Measurements from ENCODE around the gene FAM200C.

Gene FAM200C

GRCh38 chr5:160367885-160368284 lies 32.0 kb downstream of the FAM200C start:
- DNase-seq (ENCODE audit: low spot score) (no peak), FAIRE-seq (no peak)

DNA sequence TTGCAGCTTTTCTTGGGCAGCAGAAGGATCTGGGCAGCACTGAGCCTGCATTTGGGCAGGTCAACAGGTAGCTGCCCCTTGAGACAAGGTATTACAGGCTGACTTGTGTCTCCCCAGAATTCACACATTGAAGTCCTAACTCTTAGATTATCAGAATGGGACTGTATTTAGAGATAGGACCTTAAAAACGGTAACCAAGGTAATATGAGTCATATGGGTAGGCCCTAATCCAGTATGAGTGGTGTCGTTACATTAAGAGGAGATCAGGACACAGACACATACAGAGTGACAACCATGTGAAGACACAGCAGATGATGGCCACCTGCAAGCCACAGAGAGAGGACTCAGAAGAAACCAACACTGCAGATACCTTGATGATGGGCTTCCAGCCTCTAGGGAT lies 32.6 kb downstream of the FAM200C start:
- DNase-seq (ENCODE audit: low spot score) (no peak), FAIRE-seq (no peak)

DNA sequence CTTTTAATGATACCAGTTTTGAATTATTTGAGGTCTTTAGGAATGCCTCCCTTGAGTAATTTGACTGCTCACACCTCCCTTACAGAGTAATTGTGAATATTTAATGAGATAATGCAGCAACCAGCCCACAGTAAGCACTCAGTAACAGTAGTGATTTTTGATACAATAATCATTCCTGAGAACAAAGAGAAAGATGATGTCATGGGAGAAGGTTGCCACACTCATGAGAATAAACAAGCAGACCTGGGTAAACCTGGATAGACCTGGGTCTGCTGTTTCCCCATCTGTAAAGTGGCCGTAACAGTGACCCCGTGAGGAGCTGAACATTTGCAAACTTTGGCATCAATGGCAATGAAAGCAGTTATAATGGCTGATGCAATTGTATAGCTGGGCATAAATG lies 33.6 kb downstream of the FAM200C start:
- DNase-seq (ENCODE audit: low spot score) (no peak), FAIRE-seq (no peak)

- DNase-seq (ENCODE audit: low spot score) (no peak), FAIRE-seq (no peak)
Observed at GRCh38 chr5:160363660-160364395, 36.0 kb downstream of the FAM200C start.

- DNase-seq (ENCODE audit: low spot score): no peak
- FAIRE-seq: no peak
Observed at GRCh38 chr5:160363211-160363610, 36.6 kb downstream of the FAM200C start.

- DNase-seq (ENCODE audit: low spot score): no peak
- no peak for FAIRE-seq
Observed at GRCh38 chr5:160361624-160362228, 38.1 kb downstream of the FAM200C start.

- no peak for DNase-seq (ENCODE audit: low spot score)
Observed at GRCh38 chr5:160360310-160360709, 39.5 kb downstream of the FAM200C start.

GRCh38 chr5:160359816-160360215 lies 40.0 kb downstream of the FAM200C start:
- DNase-seq (ENCODE audit: low spot score) (no peak), FAIRE-seq (no peak)

More at GRCh38 chr5:160360310-160360709, 39.5 kb downstream of the FAM200C start:
- no peak for FAIRE-seq

DNA sequence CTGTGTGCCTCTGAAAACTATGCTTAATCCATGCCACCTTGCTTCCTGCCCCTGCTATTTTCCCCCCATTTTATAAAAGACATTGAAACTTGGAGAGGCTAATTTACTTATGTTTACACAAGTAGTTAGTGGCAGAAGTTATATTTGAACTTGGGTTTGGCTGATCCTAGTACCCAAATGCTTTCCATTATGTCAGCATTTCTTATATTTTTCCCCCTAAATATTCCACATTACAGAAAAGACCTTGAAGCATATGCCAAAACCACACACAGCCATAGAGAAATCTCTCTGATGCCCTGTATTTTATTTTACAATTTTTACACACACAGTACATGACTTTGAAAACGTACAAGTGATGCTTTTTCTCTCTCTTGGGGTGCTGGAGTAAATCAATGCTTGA lies 40.6 kb downstream of the FAM200C start:
- DNase-seq (ENCODE audit: low spot score): no peak
- no peak for FAIRE-seq

GRCh38 chr5:160357861-160358411 lies 41.9 kb downstream of the FAM200C start:
- FAIRE-seq: no peak
- no peak for DNase-seq (ENCODE audit: low spot score)

DNA sequence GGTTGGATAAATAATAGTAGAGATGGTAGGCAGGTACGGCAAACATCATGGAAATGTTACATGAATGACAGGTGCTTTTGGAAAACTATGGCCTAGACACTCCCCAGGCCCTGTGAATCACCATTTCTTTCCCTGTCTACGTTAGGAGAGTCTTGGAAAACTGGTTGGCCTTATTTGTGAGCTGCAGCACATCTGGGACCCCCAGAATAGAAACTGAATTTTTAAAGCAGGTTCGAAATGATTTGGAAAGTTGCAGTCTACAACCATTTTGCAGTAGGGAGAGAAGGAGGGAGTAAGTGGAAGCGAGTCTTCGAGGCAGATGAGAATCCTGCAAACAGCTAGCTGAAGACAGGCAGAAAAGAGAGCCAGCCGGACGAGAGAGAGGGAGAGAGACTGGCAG lies 42.5 kb downstream of the FAM200C start:
- DNase-seq (ENCODE audit: low spot score) (no peak), FAIRE-seq (no peak)

DNA sequence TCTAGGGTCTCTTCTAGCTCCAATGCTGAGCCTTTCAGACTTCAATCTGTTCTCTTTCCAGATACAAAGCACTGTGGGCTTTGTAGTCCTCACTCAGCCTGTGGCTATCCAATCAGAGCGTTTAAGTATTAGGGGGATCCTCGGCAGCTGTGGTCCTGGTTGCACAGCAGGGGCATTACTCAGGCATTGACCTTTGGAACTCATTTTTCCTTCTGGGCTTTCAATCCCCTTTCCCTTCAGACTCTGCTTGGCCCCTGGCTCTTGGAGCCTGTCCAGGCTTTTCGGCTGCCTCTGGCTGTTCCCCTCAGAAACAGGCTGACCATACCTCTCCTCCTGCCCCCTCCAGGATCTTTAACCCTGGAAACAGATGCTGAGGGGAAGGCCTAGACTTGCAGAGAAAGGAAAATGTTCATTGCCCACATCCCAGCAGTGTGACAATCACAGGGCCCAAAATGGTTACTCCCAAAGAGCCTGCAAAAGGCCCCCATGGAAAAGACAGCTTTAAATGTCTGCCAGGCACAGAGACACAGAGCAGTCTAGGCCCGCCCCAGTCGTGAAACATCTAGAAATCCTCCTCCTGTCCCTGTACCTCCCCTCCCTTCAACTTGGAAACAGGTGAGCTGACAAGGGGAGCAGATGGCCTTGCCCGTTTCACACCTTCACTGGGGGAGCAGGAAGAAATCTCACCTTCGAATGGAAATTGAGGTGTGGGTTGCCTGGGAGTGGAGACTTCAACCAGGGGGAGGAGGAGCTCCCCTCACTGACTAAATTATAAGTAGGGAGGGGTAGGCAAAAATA lies 43.1 kb downstream of the FAM200C start:
- DNase-seq (ENCODE audit: low spot score) (no peak), FAIRE-seq (no peak)

DNA sequence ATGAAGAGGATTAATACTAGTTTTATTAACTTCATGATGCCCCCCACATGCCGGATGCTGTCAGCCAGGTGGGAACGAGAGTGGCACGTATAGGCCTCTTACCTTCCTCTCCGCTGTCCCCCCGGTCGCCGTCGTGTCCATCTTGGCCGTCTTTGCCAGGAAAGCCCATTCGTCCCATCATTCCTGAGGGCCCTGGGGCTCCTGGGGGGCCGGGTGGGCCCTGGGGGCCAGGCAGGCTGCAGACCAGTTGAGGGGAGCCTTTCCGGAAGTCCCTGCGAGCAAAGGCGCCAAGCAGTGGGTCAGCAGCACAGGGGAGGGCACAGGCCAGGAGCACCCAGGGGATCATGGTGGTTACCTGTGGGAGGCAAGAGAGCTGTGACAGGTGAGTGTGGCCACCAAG lies 45.2 kb downstream of the FAM200C start:
- FAIRE-seq (no peak), DNase-seq (ENCODE audit: low spot score) (no peak)

DNA sequence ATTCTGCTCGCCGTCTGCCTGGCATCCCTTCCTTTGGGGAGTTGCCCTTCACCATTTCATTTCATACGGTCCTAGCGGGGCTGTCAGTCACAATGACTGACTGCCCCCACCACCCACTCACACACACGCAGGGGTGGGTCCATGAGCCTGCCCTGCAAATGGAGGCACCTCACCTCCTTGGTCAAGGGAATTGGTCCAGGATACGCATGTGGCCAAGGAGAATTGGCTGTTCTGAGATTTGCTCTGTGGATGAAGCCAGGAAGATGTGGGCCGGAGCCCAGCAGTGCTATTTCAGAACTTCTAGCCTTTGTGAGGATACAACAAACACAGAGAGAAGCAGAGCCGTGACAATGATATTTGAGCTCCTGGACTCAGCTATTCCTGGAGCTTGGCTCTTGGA lies 46.5 kb downstream of the FAM200C start:
- no peak for DNase-seq (ENCODE audit: low spot score)
- no peak for FAIRE-seq

DNA sequence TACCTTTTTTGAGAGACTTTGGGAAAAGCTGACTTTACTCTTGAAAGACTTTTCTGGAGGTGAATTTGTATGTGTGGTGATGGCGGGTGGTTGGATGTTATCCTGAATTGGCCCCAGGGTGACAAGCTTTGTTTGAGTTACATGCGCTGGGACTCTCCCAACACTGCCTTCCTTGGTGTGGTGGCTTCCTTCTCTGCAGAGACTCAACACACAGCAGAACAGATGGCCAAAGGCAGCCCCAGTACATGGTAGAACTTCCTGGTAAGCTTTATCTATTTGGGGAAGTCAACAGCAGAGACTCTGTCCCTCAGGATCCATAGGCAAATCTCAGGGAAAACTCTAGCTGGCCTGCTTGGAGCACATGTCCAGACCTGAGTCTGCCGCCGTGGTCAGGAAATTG lies 47.5 kb downstream of the FAM200C start:
- no peak for FAIRE-seq
- DNase-seq (ENCODE audit: low spot score): no peak

DNA sequence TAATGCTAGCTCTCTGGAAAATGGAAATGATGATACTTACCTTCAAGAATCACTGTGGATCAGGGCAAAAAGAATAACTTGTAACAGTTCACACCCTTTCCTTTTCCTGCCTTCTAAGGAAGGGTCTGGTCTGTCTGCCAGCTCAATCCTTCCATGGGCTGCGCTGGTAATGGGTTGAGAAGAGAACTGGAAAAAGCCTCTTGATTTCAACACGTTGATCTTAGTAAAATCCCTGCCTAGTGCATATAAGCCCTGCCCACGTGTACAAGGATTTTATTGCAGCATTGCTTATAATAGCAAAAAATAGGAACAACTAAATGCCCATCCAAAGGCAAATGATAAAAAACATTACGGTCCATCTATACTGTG lies 49.9 kb downstream of the FAM200C start:
- FAIRE-seq: no peak

GRCh38 chr5:160349249-160349934 lies 50.5 kb downstream of the FAM200C start:
- FAIRE-seq: no peak
- no peak for DNase-seq (ENCODE audit: low spot score)

More for the DNA sequence above, 49.9 kb downstream of the FAM200C start:
- no peak for DNase-seq (ENCODE audit: low spot score)

DNA sequence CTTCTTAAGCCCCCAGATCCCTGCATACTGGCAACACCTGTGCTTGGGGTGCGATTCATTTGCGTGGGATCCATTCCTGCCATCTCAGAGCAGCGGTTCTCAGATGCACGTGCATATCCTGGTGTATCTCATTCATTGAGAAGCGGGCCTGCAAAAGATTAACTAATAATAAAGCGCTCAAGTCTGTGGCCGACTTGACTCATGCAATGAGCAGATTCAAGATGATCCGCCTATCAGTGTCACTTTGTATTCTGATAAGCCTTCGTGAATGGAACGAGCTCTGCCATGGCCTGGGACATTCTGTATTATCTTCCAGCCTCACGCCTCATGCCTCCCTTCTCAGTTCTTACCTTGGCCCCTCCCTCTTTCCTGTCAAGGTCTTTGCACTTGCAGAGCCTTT lies 51.8 kb downstream of the FAM200C start:
- FAIRE-seq (no peak), DNase-seq (ENCODE audit: low spot score) (no peak)

- DNase-seq (ENCODE audit: low spot score) (no peak), FAIRE-seq (no peak)
Observed at GRCh38 chr5:160347448-160347847, 52.4 kb downstream of the FAM200C start.

All from urothelium cell line (cell line).